SH-SY5Y (cell line): ENCODE data around the gene SLAMF7.

ENCODE experiments used
- GATA2 ChIP-seq: IDR thresholded peaks from 2 replicates; pipeline ENCODE4 v1.6.1; 2011; ENCODE audit warnings: mild to moderate bottlenecking, low read depth, low read length
- GATA3 ChIP-seq: IDR thresholded peaks from 2 replicates; pipeline ENCODE4 v1.6.1; 2011; ENCODE audit warnings: low read depth, mild to moderate bottlenecking, low read length, moderate library complexity

GRCh38 chr1:160716013-160716412 is 23.0 kb upstream of the SLAMF7 start:
- TF ChIP-seq GATA3: no peak
- no peak for TF ChIP-seq GATA2
